ENCODE data around the gene OR6B1. TPM values are rescaled to one million over a fixed set of nuclear protein-coding genes. Genes with fewer than 3 reads are reported as not detected.

Gene OR6B1
- total and polyA plus RNA-seq, 2 donors (not counting 3 experiments of a cell fraction or from before 2014, with no cell fraction given), result not detected

- dilution Hi-C loops (cut with MboI; ENCODE audit: extremely low pct_ligation_motif_present, low sequenced_read_pairs) (no loop called here), intact Hi-C loops (cut with micrococcal nuclease) (no loop called here)
- FAIRE-seq, result no peak
- Histone ChIP-seq H3K79me2 (ENCODE audit: control insufficient read depth, insufficient read depth, low read length) (no peaks in the 10 kb centered on the region), H3K9me3 (replicated peaks; ENCODE audit: control insufficient read depth, insufficient read depth, low read length) (no peaks in the 10 kb centered on the region), H3K4me2 (ENCODE audit: insufficient read depth, low read length) (no peak overlapping the region), H3K4me1 (ENCODE audit: control insufficient read depth, extremely low read depth, insufficient read depth, low read length) (peaks cover 13% of the 10 kb centered on the region), H4K20me1 (replicated peaks; ENCODE audit: control insufficient read depth, extremely low read depth, insufficient read depth, low read length) (no peaks in the 10 kb centered on the region), H3K36me3 (ENCODE audit: control insufficient read depth in 2 of 2, extremely low read depth in 1 of 2, insufficient read depth in 2 of 2, low read length in 2 of 2) (no peaks in the 10 kb centered on the region), H3K27me3 (ENCODE audit: control insufficient read depth in 2 of 2, insufficient read depth in 2 of 2, low read length in 2 of 2) (no peaks in the 10 kb centered on the region), H3K4me3 (replicated peaks in 1 of 3; ENCODE audit: insufficient read depth in 1 of 3, low read depth in 1 of 3, low read length in 3 of 3) (no peak overlapping the region), H3K9ac (replicated peaks; ENCODE audit: extremely low read depth, insufficient read depth, low read length) (no peak overlapping the region), H3K27ac (ENCODE audit: insufficient read depth, low read depth, low read length) (no peak overlapping the region), H3K9me1 (replicated peaks; ENCODE audit: control insufficient read depth, extremely low read depth, insufficient read depth, low read length) (peaks cover 2% of the 10 kb centered on the region), H2AFZ (ENCODE audit: low read depth, low read length) (no peak overlapping the region)
- TF ChIP-seq FOS (IDR thresholded peaks at IDR 0.05; ENCODE audit: borderline replicate concordance, insufficient read depth, low read length), result no peak
- TF ChIP-seq EZH2 (IDR thresholded peaks at IDR 0.05; ENCODE audit: borderline replicate concordance, low read depth, low read length, severe bottlenecking), result no peak
- TF ChIP-seq POLR2AphosphoS5 (IDR thresholded peaks at IDR 0.05; ENCODE audit: insufficient read depth, low read depth, low read length), result no peak
- TF ChIP-seq CTCF (IDR thresholded peaks at IDR 0.05; ENCODE audit: extremely low read depth in 1 of 2, insufficient read depth in 1 of 2, low read depth in 1 of 2, low read length in 2 of 2), result no peak
- no peak for DNase-seq (ENCODE audit: low read depth, low spot score)
- ChIA-PET CTCF (interaction anchor here (1.4 kb wide), 1 partner anchor 11 kb away, joined by 4 read pairs; no protein-coding TSS in a partner anchor), POLR2A (no interaction called here)
- BruUV-seq (replicated peaks), result no TSS peak
These were observed 16.2 kb upstream of the OR6B1 start for GRCh38 chr7:143983960-143984359.

GRCh38 chr7:143987513-143987912 is 12.6 kb upstream of the OR6B1 start:
- no peak overlapping the region for H3K9ac ChIP-seq (replicated peaks; ENCODE audit: extremely low read depth, insufficient read depth, low read length)
- DNase-seq (ENCODE audit: low read depth, low spot score) (no peak), FAIRE-seq (no peak)
- peaks cover 2% of the 10 kb centered on the region for H3K9me1 ChIP-seq (replicated peaks; ENCODE audit: control insufficient read depth, extremely low read depth, insufficient read depth, low read length)
- H3K4me3 ChIP-seq (replicated peaks in 1 of 3; ENCODE audit: insufficient read depth in 1 of 3, low read depth in 1 of 3, low read length in 3 of 3), result no peak overlapping the region
- H3K27me3 ChIP-seq (ENCODE audit: control insufficient read depth in 2 of 2, insufficient read depth in 2 of 2, low read length in 2 of 2), result peaks cover 0 to 5% of the 10 kb centered on the region in 2 experiments
- H3K79me2 ChIP-seq (ENCODE audit: control insufficient read depth, insufficient read depth, low read length), result no peaks in the 10 kb centered on the region
- no peak overlapping the region for H3K4me2 ChIP-seq (ENCODE audit: insufficient read depth, low read length)
- no peak for TF ChIP-seq MAX (IDR thresholded peaks at IDR 0.05; ENCODE audit: insufficient read depth, insufficient read length)
- TF ChIP-seq FOS (IDR thresholded peaks at IDR 0.05; ENCODE audit: borderline replicate concordance, insufficient read depth, low read length), result no peak
- TF ChIP-seq JUN (IDR thresholded peaks at IDR 0.05; ENCODE audit: borderline replicate concordance, insufficient read depth, insufficient read length, low read depth), result no peak
- TF ChIP-seq EZH2 (IDR thresholded peaks at IDR 0.05; ENCODE audit: borderline replicate concordance, low read depth, low read length, severe bottlenecking), result no peak
- no peak for TF ChIP-seq CTCF (IDR thresholded peaks at IDR 0.05; ENCODE audit: extremely low read depth in 1 of 2, insufficient read depth in 1 of 2, low read depth in 1 of 2, low read length in 2 of 2)
- no peak for TF ChIP-seq MYC (IDR thresholded peaks at IDR 0.05; ENCODE audit: low read depth, low read length)
- no peak for TF ChIP-seq GATA2 (IDR thresholded peaks at IDR 0.05; ENCODE audit: insufficient read depth, insufficient read length, low read depth, low read length)
- no peak for TF ChIP-seq POLR2A (IDR thresholded peaks at IDR 0.05; ENCODE audit: low read depth, low read length)
- no peak for TF ChIP-seq POLR2AphosphoS5 (IDR thresholded peaks at IDR 0.05; ENCODE audit: insufficient read depth, low read depth, low read length)
- no TSS peak for BruUV-seq (replicated peaks)
- no peaks in the 10 kb centered on the region for H3K4me1 ChIP-seq (ENCODE audit: control insufficient read depth, extremely low read depth, insufficient read depth, low read length)
- ChIA-PET CTCF (interaction anchor here (1.2 kb wide), 1 partner anchor 140 kb away, joined by 5 read pairs; no protein-coding TSS in a partner anchor), POLR2A (no interaction called here)
- H3K9me3 ChIP-seq (replicated peaks; ENCODE audit: control insufficient read depth, insufficient read depth, low read length), result no peaks in the 10 kb centered on the region
- intact Hi-C loops (cut with micrococcal nuclease) (no loop called here), dilution Hi-C loops (cut with MboI; ENCODE audit: extremely low pct_ligation_motif_present, low sequenced_read_pairs) (no loop called here)
- no peak overlapping the region for H2AFZ ChIP-seq (ENCODE audit: low read depth, low read length)
- no peaks in the 10 kb centered on the region for H4K20me1 ChIP-seq (replicated peaks; ENCODE audit: control insufficient read depth, extremely low read depth, insufficient read depth, low read length)
- no peak overlapping the region for H3K27ac ChIP-seq (ENCODE audit: insufficient read depth, low read depth, low read length)
- no peaks in the 10 kb centered on the region for H3K36me3 ChIP-seq (ENCODE audit: control insufficient read depth in 2 of 2, extremely low read depth in 1 of 2, insufficient read depth in 2 of 2, low read length in 2 of 2)
